ENCODE data around the gene TMEM247.
"Not testable (repeated sequence)": the region's sequence is repeated elsewhere in the genome, so short reads cannot be mapped to it uniquely, and the experiment has no call there.

Gene TMEM247

DNA sequence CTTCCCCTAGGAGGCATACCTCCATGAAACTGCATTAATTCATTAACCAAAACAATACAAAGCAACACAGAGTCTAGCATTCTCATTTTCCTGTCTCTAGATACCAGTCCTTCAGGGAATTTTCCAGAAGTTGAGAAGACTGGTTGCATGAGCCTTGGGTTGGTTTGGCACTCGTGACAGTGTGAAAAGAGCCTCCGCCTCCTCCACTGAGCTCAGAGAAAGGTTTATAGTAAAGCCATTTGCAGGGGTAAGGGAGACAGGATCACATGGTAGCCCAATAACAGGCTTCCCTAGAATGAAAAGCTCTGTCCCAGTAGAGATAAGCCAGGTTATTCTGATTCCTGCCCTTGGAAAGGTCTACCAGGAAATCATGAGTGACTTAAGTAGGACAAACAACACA, 9.7 kb upstream of the TMEM247 start:
- peaks cover 22% of the 10 kb centered on the region for H3K27me3 Mint-ChIP-seq (ENCODE audit: low read depth)
- no peaks in the 10 kb centered on the region for H3K4me1 Mint-ChIP-seq (ENCODE audit: low read depth)
- no peak overlapping the region for H3K4me3 Mint-ChIP-seq
- no peaks in the 10 kb centered on the region for H3K9me3 Mint-ChIP-seq
- no peak overlapping the region for H3K27ac Mint-ChIP-seq
- H3K36me3 Mint-ChIP-seq (ENCODE audit: low read depth): no peaks in the 10 kb centered on the region

GRCh38 chr2:46470114-46470628, 9.2 kb upstream of the TMEM247 start:
- peaks cover 27% of the 10 kb centered on the region for H3K27me3 Mint-ChIP-seq (ENCODE audit: low read depth)
- no peaks in the 10 kb centered on the region for H3K9me3 Mint-ChIP-seq

DNA sequence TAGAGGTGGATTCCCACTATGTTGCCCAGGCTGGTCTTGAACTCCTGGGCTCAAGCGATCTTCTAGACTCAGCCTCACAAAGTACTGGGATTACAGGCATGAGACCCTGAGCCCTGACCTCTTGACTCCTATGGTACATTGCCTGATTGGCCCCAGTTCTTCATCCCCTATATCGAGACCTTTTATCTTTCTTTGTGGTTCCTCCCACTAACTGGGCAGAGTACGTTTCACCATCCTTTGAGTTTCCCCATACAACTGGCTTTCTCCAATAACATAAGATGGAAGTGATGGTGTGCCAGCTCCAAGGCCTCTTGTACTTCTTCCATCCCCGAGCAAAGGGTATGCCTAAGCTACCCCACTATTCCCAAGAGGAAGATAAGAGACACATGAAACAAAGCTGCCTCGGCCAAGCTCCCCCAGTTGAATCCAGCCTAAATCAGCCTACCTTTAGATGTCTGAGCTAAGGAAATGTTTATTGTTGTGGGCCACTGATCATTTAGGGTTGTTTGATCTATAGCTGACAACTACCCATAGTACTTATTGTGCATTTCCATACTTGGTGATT, 8.3 kb upstream of the TMEM247 start:
- no peaks in the 10 kb centered on the region for H3K9me3 Mint-ChIP-seq
- no peaks in the 10 kb centered on the region for H3K4me1 Mint-ChIP-seq (ENCODE audit: low read depth)
- peaks cover 30% of the 10 kb centered on the region for H3K27me3 Mint-ChIP-seq (ENCODE audit: low read depth)
- no peaks in the 10 kb centered on the region for H3K36me3 Mint-ChIP-seq (ENCODE audit: low read depth)
- no peak overlapping the region for H3K4me3 Mint-ChIP-seq
- no peak overlapping the region for H3K27ac Mint-ChIP-seq

More at GRCh38 chr2:46470114-46470628, 9.2 kb upstream of the TMEM247 start:
- Mint-ChIP-seq H3K36me3 (ENCODE audit: low read depth) (no peaks in the 10 kb centered on the region), H3K4me3 (no peak overlapping the region), H3K27ac (no peak overlapping the region), H3K4me1 (ENCODE audit: low read depth) (no peaks in the 10 kb centered on the region)

DNA sequence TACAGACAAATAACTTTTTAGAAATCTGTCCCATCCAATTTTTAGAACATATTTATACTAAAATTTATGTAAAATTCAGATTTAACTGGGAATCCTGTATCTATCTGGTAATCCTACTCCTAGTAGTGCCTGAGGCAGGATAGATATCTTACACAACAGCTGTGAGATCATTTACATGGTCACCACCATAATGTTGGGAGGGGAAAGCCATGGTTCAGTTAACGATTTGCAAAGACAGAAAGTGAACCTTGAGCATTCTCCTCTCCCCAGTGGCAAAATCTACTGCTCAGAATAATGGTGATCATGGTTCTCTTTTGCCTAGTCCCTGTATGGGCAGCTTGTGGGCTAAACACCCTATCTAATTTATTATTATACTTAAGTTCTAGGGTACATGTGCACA, 7.7 kb upstream of the TMEM247 start:
- Mint-ChIP-seq H3K9me3 (no peaks in the 10 kb centered on the region), H3K36me3 (ENCODE audit: low read depth) (no peaks in the 10 kb centered on the region), H3K27ac (no peak overlapping the region), H3K4me1 (ENCODE audit: low read depth) (no peaks in the 10 kb centered on the region), H3K27me3 (ENCODE audit: low read depth) (peaks cover 35% of the 10 kb centered on the region), H3K4me3 (no peak overlapping the region)

DNA sequence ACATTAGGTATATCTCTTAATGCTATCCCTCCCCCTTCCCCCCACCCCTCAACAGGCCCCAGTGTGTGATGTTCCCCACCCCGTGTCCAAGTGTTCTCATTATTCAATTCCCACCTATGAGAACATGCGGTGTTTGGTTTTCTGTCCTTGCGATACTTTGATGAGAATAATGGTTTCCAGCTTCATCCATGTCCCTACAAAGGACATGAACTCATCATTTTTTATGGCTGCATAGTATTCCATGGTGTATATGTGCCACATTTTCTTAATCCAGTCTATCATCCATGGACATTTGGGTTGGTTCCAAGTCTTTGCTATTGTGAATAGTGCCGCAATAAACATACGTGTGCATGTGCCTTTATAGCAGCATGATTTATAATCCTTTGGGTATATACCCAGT, 7.2 kb upstream of the TMEM247 start:
- not testable (repeated sequence) for H3K27ac Mint-ChIP-seq; H3K4me3 Mint-ChIP-seq; H3K36me3 Mint-ChIP-seq (ENCODE audit: low read depth); H3K4me1 Mint-ChIP-seq (ENCODE audit: low read depth); H3K9me3 Mint-ChIP-seq
- H3K27me3 Mint-ChIP-seq (ENCODE audit: low read depth): peaks cover 39% of the 10 kb centered on the region

GRCh38 chr2:46477462-46477861, 1.9 kb upstream of the TMEM247 start:
- not testable (repeated sequence) for H3K4me3 Mint-ChIP-seq; H3K27ac Mint-ChIP-seq; H3K36me3 Mint-ChIP-seq (ENCODE audit: low read depth); H3K9me3 Mint-ChIP-seq
- Mint-ChIP-seq H3K27me3 (ENCODE audit: low read depth) (peaks cover 47% of the 10 kb centered on the region), H3K4me1 (ENCODE audit: low read depth) (peaks cover 13% of the 10 kb centered on the region)

DNA sequence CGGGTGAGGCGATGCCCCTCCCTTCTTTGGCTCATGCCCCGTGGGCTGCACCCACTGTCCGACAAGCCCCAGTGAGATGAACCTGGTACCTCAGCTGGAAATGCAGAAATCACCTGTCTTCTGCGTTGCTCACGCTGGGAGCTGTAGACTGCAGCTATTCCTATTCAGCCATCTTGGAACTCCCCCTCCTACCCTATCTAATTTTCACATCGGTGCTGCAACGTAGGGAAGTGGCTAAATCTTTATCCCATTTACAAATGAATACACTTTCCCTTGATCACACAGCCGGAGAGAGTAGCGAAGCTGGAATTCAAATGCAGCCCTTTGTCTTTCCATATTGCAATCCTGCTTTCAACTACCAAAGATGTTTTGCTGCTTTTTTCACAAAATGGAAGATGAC, 1.4 kb upstream of the TMEM247 start:
- Mint-ChIP-seq H3K9me3 (no peaks in the 10 kb centered on the region), H3K4me3 (no peak overlapping the region), H3K27ac (no peak overlapping the region), H3K36me3 (ENCODE audit: low read depth) (peaks cover 2% of the 10 kb centered on the region), H3K27me3 (ENCODE audit: low read depth) (peaks cover 45% of the 10 kb centered on the region), H3K4me1 (ENCODE audit: low read depth) (peaks cover 13% of the 10 kb centered on the region)

DNA sequence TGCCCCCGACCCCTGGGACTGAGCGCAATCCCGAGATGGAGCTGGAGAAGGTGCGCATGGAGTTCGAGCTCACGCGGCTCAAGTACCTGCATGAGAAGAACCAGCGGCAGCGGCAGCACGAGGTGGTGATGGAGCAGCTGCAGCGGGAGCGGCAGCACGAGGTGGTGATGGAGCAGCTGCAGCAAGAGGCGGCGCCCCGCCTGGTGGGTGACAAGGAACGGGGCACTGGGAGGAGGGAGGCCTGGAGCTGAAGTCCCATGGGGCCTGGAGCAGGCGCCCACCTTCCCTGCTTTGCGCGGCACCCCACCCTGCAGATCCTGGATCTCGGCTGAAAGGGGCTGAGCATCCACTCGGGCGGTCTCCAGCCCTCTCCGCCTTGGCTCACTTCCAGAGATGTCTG, 1.2 kb downstream of the TMEM247 start:
- Mint-ChIP-seq H3K36me3 (ENCODE audit: low read depth) (peaks cover 2% of the 10 kb centered on the region), H3K27ac (no peak overlapping the region), H3K9me3 (no peaks in the 10 kb centered on the region), H3K4me1 (ENCODE audit: low read depth) (peaks cover 13% of the 10 kb centered on the region), H3K4me3 (no peak overlapping the region), H3K27me3 (ENCODE audit: low read depth) (peaks cover 20% of the 10 kb centered on the region)

GRCh38 chr2:46481198-46482193, 2.1 kb downstream of the TMEM247 start:
- peaks cover 2% of the 10 kb centered on the region for H3K36me3 Mint-ChIP-seq (ENCODE audit: low read depth)
- H3K4me3 Mint-ChIP-seq: no peak overlapping the region
- H3K27ac Mint-ChIP-seq: no peak overlapping the region

DNA sequence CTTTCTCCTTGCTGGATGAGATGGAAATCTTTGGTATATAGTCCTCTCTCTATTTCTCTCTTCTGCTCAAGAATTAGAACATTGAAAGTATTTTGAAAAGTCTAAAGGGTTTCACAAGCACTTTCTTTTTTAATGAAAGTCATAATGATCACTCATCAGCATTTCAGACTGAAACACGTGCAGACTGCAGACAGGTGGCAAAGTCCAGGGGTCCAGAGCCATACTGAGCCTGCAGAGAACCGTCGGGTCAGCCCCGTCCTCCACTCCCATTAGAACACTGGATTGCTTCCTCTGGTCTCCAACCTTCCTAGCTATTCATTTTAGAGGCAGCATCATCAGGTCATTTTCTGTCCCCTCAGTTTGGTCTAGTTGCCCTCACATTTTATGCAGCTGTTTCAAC, 3.1 kb downstream of the TMEM247 start:
- H3K4me3 Mint-ChIP-seq: no peak overlapping the region
- H3K27me3 Mint-ChIP-seq (ENCODE audit: low read depth): peaks cover 14% of the 10 kb centered on the region
- H3K27ac Mint-ChIP-seq: no peak overlapping the region
- peaks cover 8% of the 10 kb centered on the region for H3K4me1 Mint-ChIP-seq (ENCODE audit: low read depth)
- H3K9me3 Mint-ChIP-seq: no peaks in the 10 kb centered on the region
- peaks cover 2% of the 10 kb centered on the region for H3K36me3 Mint-ChIP-seq (ENCODE audit: low read depth)

More at GRCh38 chr2:46481198-46482193, 2.1 kb downstream of the TMEM247 start:
- Mint-ChIP-seq H3K27me3 (ENCODE audit: low read depth) (peaks cover 17% of the 10 kb centered on the region), H3K4me1 (ENCODE audit: low read depth) (peaks cover 13% of the 10 kb centered on the region), H3K9me3 (no peaks in the 10 kb centered on the region)

DNA sequence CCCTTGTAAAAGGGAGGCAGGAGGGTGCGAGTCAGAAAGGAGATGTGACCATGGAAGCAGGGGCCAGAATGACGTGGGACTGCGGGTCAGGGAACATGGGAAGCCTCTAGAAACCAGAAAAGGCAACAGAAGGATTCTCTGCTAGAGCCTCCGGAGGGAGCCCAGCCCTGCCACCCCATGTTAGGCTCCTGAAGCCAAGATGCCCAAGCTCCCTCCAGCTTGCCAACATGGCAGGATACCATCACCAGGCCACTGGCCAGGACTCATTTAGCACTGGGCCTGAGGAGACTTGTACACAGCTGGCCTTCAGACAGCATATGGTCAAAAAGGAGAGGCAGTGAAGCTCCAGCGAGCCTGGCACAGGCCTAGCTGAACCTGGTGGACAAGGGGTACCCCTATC, 5.6 kb downstream of the TMEM247 start:
- no peak overlapping the region for H3K4me3 Mint-ChIP-seq
- peaks cover 4% of the 10 kb centered on the region for H3K4me1 Mint-ChIP-seq (ENCODE audit: low read depth)
- H3K27me3 Mint-ChIP-seq (ENCODE audit: low read depth): peaks cover 14% of the 10 kb centered on the region
- no peak overlapping the region for H3K27ac Mint-ChIP-seq
- no peaks in the 10 kb centered on the region for H3K9me3 Mint-ChIP-seq
- no peaks in the 10 kb centered on the region for H3K36me3 Mint-ChIP-seq (ENCODE audit: low read depth)

GRCh38 chr2:46486436-46486835, 7.1 kb downstream of the TMEM247 start:
- Mint-ChIP-seq H3K4me1 (ENCODE audit: low read depth) (peaks cover 4% of the 10 kb centered on the region), H3K27me3 (ENCODE audit: low read depth) (peaks cover 14% of the 10 kb centered on the region), H3K4me3 (no peak overlapping the region), H3K36me3 (ENCODE audit: low read depth) (no peaks in the 10 kb centered on the region), H3K9me3 (no peaks in the 10 kb centered on the region), H3K27ac (no peak overlapping the region)

DNA sequence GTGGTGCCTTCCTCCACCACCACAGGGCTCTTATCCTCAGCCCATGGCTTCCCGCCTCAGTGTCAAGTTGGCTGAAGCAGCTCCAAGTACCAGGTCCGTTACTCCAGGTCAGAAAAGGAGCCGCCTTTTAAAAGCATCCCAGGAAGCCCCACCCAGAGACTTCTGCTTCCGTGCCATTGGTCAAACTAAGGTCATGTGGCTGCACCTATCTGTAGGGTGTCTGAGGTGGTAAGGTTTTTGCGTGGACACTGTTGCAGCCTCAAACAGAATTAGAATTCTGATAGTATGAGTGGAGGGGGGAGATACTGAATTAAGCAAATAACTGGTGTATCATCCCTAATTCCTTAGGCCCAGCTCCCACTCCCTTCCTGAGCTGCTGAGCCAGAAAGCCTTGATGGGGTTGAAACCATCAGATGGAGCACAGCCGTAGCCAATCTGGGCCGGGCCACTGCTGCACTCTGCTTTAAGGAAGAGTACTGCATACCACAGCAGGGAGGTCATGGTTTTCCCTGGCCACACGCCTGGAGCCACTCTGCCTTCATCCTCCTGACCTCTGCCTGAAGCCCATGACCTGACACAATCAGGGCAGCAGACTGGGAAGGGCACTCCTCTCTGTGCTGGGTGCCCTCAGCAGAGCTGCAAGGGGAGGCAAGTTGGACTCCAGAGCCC, 8.4 kb downstream of the TMEM247 start:
- Mint-ChIP-seq H3K27ac (no peak overlapping the region), H3K4me3 (no peak overlapping the region), H3K4me1 (ENCODE audit: low read depth) (no peaks in the 10 kb centered on the region), H3K36me3 (ENCODE audit: low read depth) (no peaks in the 10 kb centered on the region), H3K9me3 (no peaks in the 10 kb centered on the region), H3K27me3 (ENCODE audit: low read depth) (peaks cover 3% of the 10 kb centered on the region)

DNA sequence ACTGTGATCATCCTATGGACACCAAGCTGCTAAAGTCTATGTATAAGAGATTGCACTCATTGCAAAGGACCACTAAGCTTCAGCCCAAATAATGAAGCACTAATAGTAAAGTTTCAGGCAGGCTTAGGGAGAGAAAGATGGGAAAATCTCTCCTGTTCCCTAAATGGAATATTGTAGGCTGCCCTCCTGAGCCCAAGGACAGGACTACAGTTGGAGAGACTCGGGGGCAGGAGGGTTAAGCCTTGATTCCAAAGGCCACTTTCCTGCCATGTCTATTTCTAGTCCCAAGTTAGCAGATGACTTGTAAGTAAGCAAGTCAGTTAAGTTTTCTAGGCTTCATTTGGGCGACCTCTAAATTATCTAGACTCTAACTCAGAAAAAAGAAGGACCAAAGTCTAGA, 9.0 kb downstream of the TMEM247 start:
- Mint-ChIP-seq H3K4me3 (no peak overlapping the region), H3K36me3 (ENCODE audit: low read depth) (no peaks in the 10 kb centered on the region), H3K4me1 (ENCODE audit: low read depth) (peaks cover 4% of the 10 kb centered on the region), H3K27ac (no peak overlapping the region), H3K9me3 (no peaks in the 10 kb centered on the region), H3K27me3 (ENCODE audit: low read depth) (peaks cover 3% of the 10 kb centered on the region)
